ENCODE results near the gene CDC42SE2. TPM values are rescaled to one million over a fixed set of nuclear protein-coding genes. Genes with fewer than 3 reads are reported as not detected.

CDC42SE2 gene, protein sequence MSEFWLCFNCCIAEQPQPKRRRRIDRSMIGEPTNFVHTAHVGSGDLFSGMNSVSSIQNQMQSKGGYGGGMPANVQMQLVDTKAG
- total RNA-seq (2021; ENCODE audit: unreplicated experiment) (46.1 TPM), Bru-seq, nascent RNA (percentile 92 among the genes with signal in this experiment), BruChase-seq, experiment 1, labeled RNA remaining after a 2-hour chase (percentile 84 among the genes with signal in this experiment), BruChase-seq, experiment 2, labeled RNA remaining after a 6-hour chase (percentile 86 among the genes with signal in this experiment)
- polyA plus RNA-seq (2012; ENCODE audit: insufficient read length), result 21.8 TPM
- long read RNA-seq, full-length matches to known transcripts, result 37 of 153 reads
- long read RNA-seq, partial matches to known transcripts, result 22 of 153 reads
- long read RNA-seq, other reads (novel, unspliced or antisense), result 94 of 153 reads

- Histone ChIP-seq H3K9me3 (ENCODE audit: control insufficient read depth, insufficient read depth, low read depth, low read length) (no peaks in the 10 kb centered on the region), H3K36me3 (ENCODE audit: control insufficient read depth, insufficient read depth, low read length) (no peaks in the 10 kb centered on the region), H3K4me1 (ENCODE audit: control insufficient read depth, insufficient read depth, low read length) (peaks cover 3% of the 10 kb centered on the region; the same call in 1 of the 2 replicates), H3K27ac (ENCODE audit: low read length) (peak within 1 kb of the TSS; percentile 95), H3K4me3 (ENCODE audit: low read depth in 2 of 2, low read length in 2 of 2) (peak within 1 kb of the TSS; percentile 80 to 90), H3K27me3 (ENCODE audit: control insufficient read depth, insufficient read depth, low read length) (no peaks in the 10 kb centered on the region)
- in situ Hi-C loops (cut with HindIII; ENCODE audit: low pct_unique_long_range_greater_than_20kb, low sequenced_read_pairs), result no loop called here
- intact Hi-C loops (cut with micrococcal nuclease; ENCODE audit: unreplicated experiment), result loop anchor here (10.0 kb wide), 1 partner anchor 99 kb away; the partner anchor contains the start of gene HINT1
- ATAC-seq, result peak; percentile 98
- POLR2A ChIA-PET, result interaction anchor here (0.5 to 0.7 kb wide), 3 partner anchors 43 to 990 kb away, joined by 3 to 15 read pairs (median 5); no protein-coding TSS in a partner anchor
- TF ChIP-seq TCF7L2 (IDR thresholded peaks at IDR 0.05; ENCODE audit: low read depth, low read length), result no peak
- TF ChIP-seq POLR2AphosphoS5 (IDR thresholded peaks at IDR 0.05; ENCODE audit: low read depth, low read length), result peak; percentile 89
- no peak for TF ChIP-seq CTCF (IDR thresholded peaks at IDR 0.05)
- TF ChIP-seq, protein P1, sequence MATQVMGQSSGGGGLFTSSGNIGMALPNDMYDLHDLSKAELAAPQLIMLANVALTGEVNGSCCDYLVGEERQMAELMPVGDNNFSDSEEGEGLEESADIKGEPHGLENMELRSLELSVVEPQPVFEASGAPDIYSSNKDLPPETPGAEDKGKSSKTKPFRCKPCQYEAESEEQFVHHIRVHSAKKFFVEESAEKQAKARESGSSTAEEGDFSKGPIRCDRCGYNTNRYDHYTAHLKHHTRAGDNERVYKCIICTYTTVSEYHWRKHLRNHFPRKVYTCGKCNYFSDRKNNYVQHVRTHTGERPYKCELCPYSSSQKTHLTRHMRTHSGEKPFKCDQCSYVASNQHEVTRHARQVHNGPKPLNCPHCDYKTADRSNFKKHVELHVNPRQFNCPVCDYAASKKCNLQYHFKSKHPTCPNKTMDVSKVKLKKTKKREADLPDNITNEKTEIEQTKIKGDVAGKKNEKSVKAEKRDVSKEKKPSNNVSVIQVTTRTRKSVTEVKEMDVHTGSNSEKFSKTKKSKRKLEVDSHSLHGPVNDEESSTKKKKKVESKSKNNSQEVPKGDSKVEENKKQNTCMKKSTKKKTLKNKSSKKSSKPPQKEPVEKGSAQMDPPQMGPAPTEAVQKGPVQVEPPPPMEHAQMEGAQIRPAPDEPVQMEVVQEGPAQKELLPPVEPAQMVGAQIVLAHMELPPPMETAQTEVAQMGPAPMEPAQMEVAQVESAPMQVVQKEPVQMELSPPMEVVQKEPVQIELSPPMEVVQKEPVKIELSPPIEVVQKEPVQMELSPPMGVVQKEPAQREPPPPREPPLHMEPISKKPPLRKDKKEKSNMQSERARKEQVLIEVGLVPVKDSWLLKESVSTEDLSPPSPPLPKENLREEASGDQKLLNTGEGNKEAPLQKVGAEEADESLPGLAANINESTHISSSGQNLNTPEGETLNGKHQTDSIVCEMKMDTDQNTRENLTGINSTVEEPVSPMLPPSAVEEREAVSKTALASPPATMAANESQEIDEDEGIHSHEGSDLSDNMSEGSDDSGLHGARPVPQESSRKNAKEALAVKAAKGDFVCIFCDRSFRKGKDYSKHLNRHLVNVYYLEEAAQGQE (IDR thresholded peaks at IDR 0.05; ENCODE audit: insufficient read depth in 1 of 2, low read depth in 2 of 2, low read length in 1 of 2), result no peak; a peak in 1 of 4 replicates
- no peak for TF ChIP-seq SIN3A (IDR thresholded peaks at IDR 0.05; ENCODE audit: borderline replicate concordance, insufficient read depth, low read depth, low read length)
- CTCF ChIA-PET, result interaction anchor here (0.6 kb wide), 1 partner anchor 250 kb away, joined by 4 read pairs; no protein-coding TSS in a partner anchor
- DNase-seq (ENCODE audit: low read depth, low spot score), result no peak
- no TSS peak for BruUV-seq (replicated peaks)
Observed at GRCh38 chr5:131263648-131264450, at the start of gene CDC42SE2. CDC42SE2 (plus strand) TSS chr5:131264053; CDS start chr5:131359494, 95,441 bp downstream.

- in situ Hi-C loops (cut with HindIII; ENCODE audit: low pct_unique_long_range_greater_than_20kb, low sequenced_read_pairs), result no loop called here
- ATAC-seq (no peak), DNase-seq (ENCODE audit: low read depth, low spot score) (no peak)
- TF ChIP-seq POLR2AphosphoS5 (IDR thresholded peaks at IDR 0.05; ENCODE audit: low read depth, low read length) (no peak), SIN3A (IDR thresholded peaks at IDR 0.05; ENCODE audit: borderline replicate concordance, insufficient read depth, low read depth, low read length) (no peak), TCF7L2 (IDR thresholded peaks at IDR 0.05; ENCODE audit: low read depth, low read length) (no peak), CTCF (IDR thresholded peaks at IDR 0.05) (no peak)
- TF ChIP-seq, protein P1 (IDR thresholded peaks at IDR 0.05; ENCODE audit: insufficient read depth in 1 of 2, low read depth in 2 of 2, low read length in 1 of 2), result no peak
- POLR2A ChIA-PET, result no interaction called here
- Histone ChIP-seq H3K27ac (ENCODE audit: low read length) (no peak overlapping the region), H3K9me3 (ENCODE audit: control insufficient read depth, insufficient read depth, low read depth, low read length) (no peaks in the 10 kb centered on the region), H3K4me3 (ENCODE audit: low read depth in 2 of 2, low read length in 2 of 2) (no peak overlapping the region), H3K36me3 (ENCODE audit: control insufficient read depth, insufficient read depth, low read length) (no peaks in the 10 kb centered on the region), H3K27me3 (ENCODE audit: control insufficient read depth, insufficient read depth, low read length) (no peaks in the 10 kb centered on the region), H3K4me1 (ENCODE audit: control insufficient read depth, insufficient read depth, low read length) (no peaks in the 10 kb centered on the region)
- intact Hi-C loops (cut with micrococcal nuclease; ENCODE audit: unreplicated experiment), result no loop called here
- no TSS peak for BruUV-seq (replicated peaks)
- CTCF ChIA-PET, result no interaction called here
Observed at GRCh38 chr5:131214609-131215227, 49.1 kb upstream of the CDC42SE2 start.
